Gastrocnemius medialis (tissue), 4 donors: Measurements from ENCODE around the gene NFATC4. TPM values are rescaled to one million over a fixed set of nuclear protein-coding genes. Genes with fewer than 3 reads are reported as not detected.

Experiments used
- ATAC-seq, 2 donors: fragments of 150-250 bp; one replicate each; pipeline ENCODE4 v1.9.1; 2016
- DNase-seq, 2 donors: peaks; one replicate each; pipeline ENCODE4 v3.0.0-alpha.2; 2019
- H3K27ac ChIP-seq, 4 donors: fragments of 200-600 bp; sonication (generic); 1 replicate in 1 of 4; 2 replicates in 3 of 4; pipeline ENCODE4 v1.5.1; 2016 to 2018; ENCODE audit warnings: mild to moderate bottlenecking in 2 of 4, moderate library complexity in 1 of 4
- H3K27me3 ChIP-seq, 3 donors: fragments of 200-600 bp; sonication (generic) in 2 of 3; 1 replicate in 1 of 3; 2 replicates in 2 of 3; pipeline versions ENCODE4 v1.5.1 to v1.6.0; 2016 to 2019; ENCODE audit warnings: mild to moderate bottlenecking in 1 of 3, moderate library complexity in 1 of 3
- H3K36me3 ChIP-seq, 2 donors: fragments of 200-600 bp; sonication (generic) in 1 of 2; one replicate each; pipeline ENCODE4 v1.5.1; 2017 to 2018
- H3K4me1 ChIP-seq, 2 donors: fragments of 200-600 bp; sonication (generic) in 1 of 2; one replicate each; pipeline ENCODE4 v1.5.1; 2016 to 2017; ENCODE audit warnings: mild to moderate bottlenecking in 2 of 2
- H3K4me3 ChIP-seq, 4 donors: fragments of 200-600 bp; sonication (generic) in 3 of 4; 1 replicate in 1 of 4; 2 replicates in 3 of 4; pipeline ENCODE4 v1.5.1; 2016 to 2019; ENCODE audit warnings: mild to moderate bottlenecking in 2 of 4
- H3K9me3 ChIP-seq, 3 donors: fragments of 200-600 bp; sonication (generic) in 2 of 3; 1 replicate in 1 of 3; 2 replicates in 2 of 3; pipeline ENCODE4 v1.5.1; 2016 to 2019
- POLR2A ChIP-seq, 2 donors: fragments of 450-650 bp; IDR thresholded peaks; one replicate each; pipeline ENCODE4 v1.6.1; 2017; ENCODE audit warnings: antibody characterized with exemption in 2 of 2, mild to moderate bottlenecking in 2 of 2, moderate library complexity in 2 of 2
- in situ Hi-C, 4 donors: fragments of 200-750 bp; cut with MboI; loops; one replicate each; pipeline versions ENCODE4 v1.15.0 to v1.8.0; 2017; ENCODE audit warnings: low sequenced_read_pairs in 4 of 4
- intact Hi-C: fragments of 100-400 bp; cut with DNase I; formaldehyde crosslinking; loops from one replicate; pipeline ENCODE4 v1.15.1; 2023; ENCODE audit warnings: low total_unique reads
- total RNA-seq, 4 donors: library from RNA; depleted of rRNA; stranded (reverse); fragments of >200 nt; gene quantifications; one replicate each; pipeline versions ENCODE4 v1.1.0 to v1.2.3, GENCODE V29; 2016
- TF ChIP-seq, protein P1 (sequence below), 5 experiments: fragments of 450-650 bp in 3 of 5; fragments of 200-600 bp in 2 of 5; sonication (generic) in 2 of 5; IDR thresholded peaks in 4 of 5; conservative IDR thresholded peaks in 1 of 5; 1 replicate in 4 of 5; 2 replicates in 1 of 5; pipeline ENCODE4 v1.5.1; 2016 to 2019; ENCODE audit warnings: antibody characterized with exemption in 5 of 5, mild to moderate bottlenecking in 3 of 5, moderate library complexity in 3 of 5

NFATC4 gene
- total RNA-seq, 4 donors from 2014 or later = 4.6 to 13.2 (median 7.5) TPM

DNA sequence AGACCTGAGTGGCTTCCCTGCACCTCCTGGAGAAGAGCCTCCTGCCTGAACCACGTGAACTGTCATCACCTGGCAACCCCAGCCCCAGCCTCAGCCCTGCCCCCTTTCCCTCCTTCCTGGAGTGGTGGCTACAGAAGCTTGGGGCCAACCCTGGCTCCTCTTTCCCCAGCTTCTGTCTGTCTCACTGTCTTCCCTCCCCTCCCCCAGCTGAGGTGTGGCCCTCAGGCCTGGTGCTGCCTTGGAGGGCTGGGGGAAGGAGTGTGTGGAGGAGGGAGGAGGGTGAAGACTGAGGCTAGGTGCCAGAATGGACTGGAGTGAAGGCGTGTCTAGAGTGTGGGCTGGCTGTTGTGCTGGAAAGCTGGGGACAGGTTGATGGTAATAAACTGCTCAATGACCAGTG is 9.7 kb downstream of the NFATC4 start:
- no peak overlapping the region for H3K27ac ChIP-seq
- H3K4me1 ChIP-seq = peaks cover 0 to 2% of the 10 kb centered on the region in 2 donors
- intact Hi-C loops (no loop called here), in situ Hi-C loops (no loop called here)
- no peaks in the 10 kb centered on the region for H3K36me3 ChIP-seq
- TF ChIP-seq, protein P1, sequence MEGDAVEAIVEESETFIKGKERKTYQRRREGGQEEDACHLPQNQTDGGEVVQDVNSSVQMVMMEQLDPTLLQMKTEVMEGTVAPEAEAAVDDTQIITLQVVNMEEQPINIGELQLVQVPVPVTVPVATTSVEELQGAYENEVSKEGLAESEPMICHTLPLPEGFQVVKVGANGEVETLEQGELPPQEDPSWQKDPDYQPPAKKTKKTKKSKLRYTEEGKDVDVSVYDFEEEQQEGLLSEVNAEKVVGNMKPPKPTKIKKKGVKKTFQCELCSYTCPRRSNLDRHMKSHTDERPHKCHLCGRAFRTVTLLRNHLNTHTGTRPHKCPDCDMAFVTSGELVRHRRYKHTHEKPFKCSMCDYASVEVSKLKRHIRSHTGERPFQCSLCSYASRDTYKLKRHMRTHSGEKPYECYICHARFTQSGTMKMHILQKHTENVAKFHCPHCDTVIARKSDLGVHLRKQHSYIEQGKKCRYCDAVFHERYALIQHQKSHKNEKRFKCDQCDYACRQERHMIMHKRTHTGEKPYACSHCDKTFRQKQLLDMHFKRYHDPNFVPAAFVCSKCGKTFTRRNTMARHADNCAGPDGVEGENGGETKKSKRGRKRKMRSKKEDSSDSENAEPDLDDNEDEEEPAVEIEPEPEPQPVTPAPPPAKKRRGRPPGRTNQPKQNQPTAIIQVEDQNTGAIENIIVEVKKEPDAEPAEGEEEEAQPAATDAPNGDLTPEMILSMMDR (IDR thresholded peaks at IDR 0.05 in 4 of 5, conservative IDR thresholded peaks at IDR 0.05 in 1 of 5) = no peak
- TF ChIP-seq POLR2A (IDR thresholded peaks at IDR 0.05) = no peak
- no peak for ATAC-seq
- H3K4me3 ChIP-seq = no peak overlapping the region
- no peaks in the 10 kb centered on the region for H3K27me3 ChIP-seq
- no peaks in the 10 kb centered on the region for H3K9me3 ChIP-seq
- no peak for DNase-seq

DNA sequence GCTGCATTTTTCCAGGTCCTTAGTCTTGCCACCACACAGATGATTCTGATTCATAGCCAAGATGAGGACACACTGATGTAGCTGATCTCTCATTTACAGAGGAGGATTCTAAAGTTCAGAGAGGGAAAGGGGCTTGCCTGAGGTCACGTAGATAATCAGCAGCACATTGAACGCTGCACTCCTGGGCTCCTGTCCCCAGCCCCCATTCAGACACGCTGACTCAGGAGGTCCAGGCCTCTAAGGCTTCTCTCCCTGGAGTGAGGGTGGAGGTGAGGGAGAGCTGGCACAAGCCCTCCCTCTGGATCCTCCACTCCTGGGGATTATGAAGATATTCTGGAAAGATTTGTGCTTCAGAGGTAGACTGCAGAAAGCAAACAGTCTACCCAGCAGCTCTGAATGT is 10.3 kb downstream of the NFATC4 start:
- in situ Hi-C loops (no loop called here), intact Hi-C loops (no loop called here)
- no peaks in the 10 kb centered on the region for H3K36me3 ChIP-seq
- no peaks in the 10 kb centered on the region for H3K27me3 ChIP-seq
- TF ChIP-seq, protein P1 (IDR thresholded peaks at IDR 0.05 in 4 of 5, conservative IDR thresholded peaks at IDR 0.05 in 1 of 5) = no peak
- TF ChIP-seq POLR2A (IDR thresholded peaks at IDR 0.05) = no peak
- H3K9me3 ChIP-seq = no peaks in the 10 kb centered on the region
- H3K4me3 ChIP-seq = no peak overlapping the region
- H3K4me1 ChIP-seq = no peaks in the 10 kb centered on the region
- ATAC-seq = no peak
- no peak overlapping the region for H3K27ac ChIP-seq
- no peak for DNase-seq

DNA sequence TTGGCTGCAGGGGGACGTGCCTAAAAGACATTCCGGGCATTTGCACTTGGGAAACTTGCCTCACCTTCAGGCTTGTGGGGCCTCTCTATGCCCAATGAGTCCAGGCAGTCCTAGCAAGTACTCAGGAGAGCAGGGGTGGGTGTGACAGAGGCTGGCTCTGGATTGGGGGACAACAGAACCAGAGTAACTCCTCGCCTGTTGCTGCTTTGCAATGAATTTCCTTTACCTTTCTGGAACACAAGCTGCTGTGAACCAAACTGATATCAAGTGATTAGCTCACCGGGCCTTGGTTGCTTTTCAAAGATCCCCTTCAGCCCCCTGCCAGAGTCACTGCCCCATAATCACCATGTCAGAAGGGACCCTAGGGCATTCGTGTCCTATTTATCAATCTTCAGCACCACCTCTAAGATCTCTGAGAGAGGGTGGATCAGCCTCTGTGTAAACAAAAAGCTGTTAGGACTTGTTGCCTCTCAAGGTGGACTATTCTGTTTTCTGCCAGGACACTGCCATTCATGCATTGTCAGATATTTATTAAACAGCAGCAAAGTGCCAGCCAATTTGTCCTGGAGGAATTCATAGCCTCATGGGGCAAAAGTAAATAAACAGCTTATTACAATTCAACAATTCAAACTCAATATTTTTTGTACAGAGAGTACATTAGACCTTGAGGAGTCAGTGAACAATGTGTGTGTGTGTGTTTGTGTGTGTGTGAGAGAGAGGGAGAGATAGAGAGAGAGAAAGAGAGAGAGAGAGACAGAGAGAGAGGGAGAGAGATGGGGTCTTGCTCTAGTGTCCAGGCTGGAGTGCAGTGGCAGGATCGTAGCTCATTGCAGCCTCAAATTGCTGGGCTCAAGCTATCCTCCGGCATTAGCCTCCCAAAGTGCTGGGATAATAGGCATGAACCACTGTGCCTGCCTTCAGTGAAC is 11.3 kb downstream of the NFATC4 start:
- TF ChIP-seq POLR2A (IDR thresholded peaks at IDR 0.05) = no peak
- TF ChIP-seq, protein P1 (IDR thresholded peaks at IDR 0.05 in 4 of 5, conservative IDR thresholded peaks at IDR 0.05 in 1 of 5) = no peak
- in situ Hi-C loops = no loop called here

GRCh38 chr14:24379907-24380730 is 12.1 kb downstream of the NFATC4 start:
- TF ChIP-seq POLR2A (IDR thresholded peaks at IDR 0.05) = no peak
- Histone ChIP-seq H3K9me3 (no peaks in the 10 kb centered on the region), H3K27ac (no peak overlapping the region), H3K27me3 (no peaks in the 10 kb centered on the region), H3K4me3 (no peak overlapping the region), H3K4me1 (no peaks in the 10 kb centered on the region), H3K36me3 (no peaks in the 10 kb centered on the region)
- intact Hi-C loops = no loop called here
- in situ Hi-C loops = no loop called here
- DNase-seq = no peak
- no peak for ATAC-seq

More for the DNA sequence above, 11.3 kb downstream of the NFATC4 start:
- H3K27ac ChIP-seq = no peak overlapping the region
- H3K9me3 ChIP-seq = no peaks in the 10 kb centered on the region
- ATAC-seq (no peak), DNase-seq (no peak)
- no peaks in the 10 kb centered on the region for H3K36me3 ChIP-seq
- intact Hi-C loops = no loop called here
- H3K4me3 ChIP-seq = no peak overlapping the region
- H3K27me3 ChIP-seq = no peaks in the 10 kb centered on the region
- no peaks in the 10 kb centered on the region for H3K4me1 ChIP-seq
